K562 (cell line): ENCODE results near the gene GLRA1. TPM values are rescaled to one million over a fixed set of nuclear protein-coding genes. Genes with fewer than 3 reads are reported as not detected.

Experiments used
- ATAC-seq: fragments of 200-7000 bp; cut with Tn5 transposase; 3 replicates; pipeline ENCODE4 v1.9.1; 2020; ENCODE audit warnings: moderate library complexity
- BruUV-seq: library from RNA; stranded (reverse); fragments of 400-500 nt; replicated peaks from 2 replicates; lab custom pipeline; 2021; lab: Mats Ljungman, UMichigan
- CTCF ChIA-PET: fragments of 300-600 bp; formaldehyde crosslinking; extraction: SDS; loops from one replicate; lab custom pipeline; 2021; ENCODE audit warnings: low intra/inter-chr PET ratio; lab: Yijun Ruan, JAX
- POLR2A ChIA-PET: fragments of 300-600, 350-650 bp; sonication (Branson Sonifier 250); formaldehyde crosslinking; extraction: SDS; loops from one replicate; lab custom pipeline; 2021; ENCODE audit warnings: antibody characterized with exemption, inconsistent platforms; lab: Yijun Ruan, JAX
- DNase-seq, 4 experiments: peaks; one replicate each; pipeline versions ENCODE4 v3.0.0 to v3.0.0-alpha.2; 2011 to 2018; ENCODE audit warnings: low spot score in 3 of 4, mixed read lengths in 3 of 4; ENCODE audit errors: extremely low read depth in 1 of 4
- FAIRE-seq: peaks from 2 replicates; lab custom pipeline; 2011; peaks lifted over from hg19 to GRCh38; lab: Jason Lieb, UNC
- H2AFZ ChIP-seq: 2 replicates; pipeline ENCODE4 v1.6.0; 2011; ENCODE audit warnings: low read depth, low read length, control low read depth, inconsistent platforms
- H3K27ac ChIP-seq: fragments of 200-600 bp; 3 replicates; pipeline ENCODE4 v1.8.0; 2011; ENCODE audit warnings: low read depth, mild to moderate bottlenecking, control low read depth, inconsistent platforms, low read length, moderate library complexity, mixed read lengths; ENCODE audit errors: extremely low read depth
- H3K27me3 ChIP-seq, 2 experiments: fragments of 300-600 bp in 1 of 2; 2 replicates in 1 of 2; 3 replicates in 1 of 2; pipeline versions ENCODE4 v1.6.0 to v1.8.0; 2011; ENCODE audit warnings: inconsistent platforms in 2 of 2, low read length in 2 of 2, mild to moderate bottlenecking in 1 of 2, mixed read lengths in 1 of 2, moderate library complexity in 1 of 2; ENCODE audit not compliant: control insufficient read depth in 2 of 2, insufficient read depth in 2 of 2
- H3K36me3 ChIP-seq: fragments of 300-600 bp; 3 replicates; pipeline ENCODE4 v1.8.0; 2011; ENCODE audit warnings: mild to moderate bottlenecking, low read length, inconsistent platforms; ENCODE audit not compliant: control insufficient read depth, insufficient read depth
- H3K4me1 ChIP-seq, 2 experiments: fragments of 200-600 bp in 1 of 2; replicated peaks in 1 of 2; 2 replicates in 1 of 2; 3 replicates in 1 of 2; pipeline versions ENCODE4 v1.5.1 to v1.8.0; 2011; ENCODE audit warnings: inconsistent platforms in 2 of 2, low read length in 2 of 2, mild to moderate bottlenecking in 1 of 2, mixed read lengths in 1 of 2, moderate library complexity in 1 of 2; ENCODE audit not compliant: control insufficient read depth in 2 of 2, insufficient read depth in 2 of 2
- H3K4me2 ChIP-seq: 2 replicates; pipeline ENCODE4 v1.6.1; 2011; ENCODE audit warnings: low read length, control low read depth, inconsistent platforms, mixed read lengths; ENCODE audit not compliant: insufficient read depth
- H3K4me3 ChIP-seq: fragments of 200-600 bp; sonication (generic), shearing (Covaris generic); 2 replicates; pipeline ENCODE4 v1.5.1; 2016; ENCODE audit warnings: control low read depth, inconsistent platforms
- H3K79me2 ChIP-seq: fragments of 200-600 bp; 3 replicates; pipeline ENCODE4 v1.8.0; 2011; ENCODE audit warnings: low read length, inconsistent platforms; ENCODE audit not compliant: control insufficient read depth, insufficient read depth
- H3K9ac ChIP-seq, 2 experiments: 2 replicates each; pipeline versions ENCODE4 v1.6.0 to v1.6.1; 2011; ENCODE audit warnings: low read depth in 2 of 2, low read length in 2 of 2, control low read depth in 1 of 2, inconsistent platforms in 1 of 2, mild to moderate bottlenecking in 1 of 2, mixed read lengths in 1 of 2; ENCODE audit not compliant: insufficient read depth in 1 of 2
- H3K9me1 ChIP-seq: one replicate; pipeline ENCODE4 v1.6.0; 2011; ENCODE audit warnings: inconsistent platforms, mild to moderate bottlenecking, low read length, moderate library complexity; ENCODE audit not compliant: control insufficient read depth, insufficient read depth
- H3K9me3 ChIP-seq: replicated peaks from 2 replicates; pipeline ENCODE4 v1.5.1; 2011; ENCODE audit warnings: low read depth, low read length, inconsistent platforms; ENCODE audit not compliant: control insufficient read depth, insufficient read depth
- H4K20me1 ChIP-seq: replicated peaks from 2 replicates; pipeline ENCODE4 v1.6.1; 2011; ENCODE audit warnings: low read length, inconsistent platforms, mixed read lengths; ENCODE audit not compliant: control insufficient read depth, insufficient read depth
- ASH1L ChIP-seq: fragments of 450-650 bp; IDR thresholded peaks from 2 replicates; pipeline ENCODE4 v1.6.1; 2018; ENCODE audit warnings: borderline replicate concordance, mild to moderate bottlenecking, low read depth; ENCODE audit not compliant: partially characterized antibody
- CEBPG ChIP-seq, 3 experiments: fragments of 200-800 bp in 1 of 3; sonication (Bioruptor generic) in 1 of 3; sonication (generic) in 1 of 3; formaldehyde crosslinking in 1 of 3; IDR thresholded peaks in 2 of 3; conservative IDR thresholded peaks in 1 of 3; 2 replicates each; pipeline versions ENCODE4 v1.6.1 to v1.8.0; 2016 to 2022; ENCODE audit warnings: missing compliant biosample characterization in 2 of 3, missing genetic modification characterization in 2 of 3, mild to moderate bottlenecking in 1 of 3, missing genetic modification reagents in 1 of 3
- ELF2 ChIP-seq: fragments of 250-450 bp; sonication (Bioruptor Pico); IDR thresholded peaks from 2 replicates; pipeline ENCODE4 v1.5.0; 2021; ENCODE audit warnings: mild to moderate bottlenecking
- HMG20B ChIP-seq: fragments of 250-450 bp; sonication (Bioruptor Pico); IDR thresholded peaks from 2 replicates; pipeline ENCODE4 v1.5.0; 2021; ENCODE audit warnings: mild to moderate bottlenecking
- NR2C1 ChIP-seq, 2 experiments: fragments of 450-650 bp; IDR thresholded peaks; 2 replicates each; pipeline ENCODE4 v1.6.1; 2017; ENCODE audit warnings: mild to moderate bottlenecking in 2 of 2, antibody characterized with exemption in 1 of 2, inconsistent platforms in 1 of 2, missing compliant biosample characterization in 1 of 2, missing genetic modification characterization in 1 of 2
- PHF21A ChIP-seq: fragments of 450-650 bp; IDR thresholded peaks from 2 replicates; pipeline ENCODE4 v1.6.1; 2017; ENCODE audit warnings: low read depth, borderline replicate concordance
- PHF8 ChIP-seq: fragments of 200-600 bp; sonication (generic); IDR thresholded peaks from 2 replicates; pipeline ENCODE4 v1.6.1; 2012; ENCODE audit warnings: mixed run types, mild to moderate bottlenecking, inconsistent platforms, low read length, moderate library complexity, borderline replicate concordance
- STAG1 ChIP-seq: sonication (generic); formaldehyde crosslinking; IDR thresholded peaks from 2 replicates; pipeline ENCODE4 v1.5.0; 2020; ENCODE audit warnings: missing genetic modification reagents, borderline replicate concordance
- ZNF12 ChIP-seq: sonication (generic); formaldehyde crosslinking; IDR thresholded peaks from 2 replicates; pipeline ENCODE4 v1.4.0; 2020; ENCODE audit warnings: mild to moderate bottlenecking, missing genetic modification reagents
- ZNF253 ChIP-seq: fragments of 250-450 bp; sonication (Bioruptor Pico); conservative IDR thresholded peaks from 2 replicates; pipeline ENCODE4 v1.6.1; 2021; ENCODE audit warnings: mild to moderate bottlenecking
- ZNF324 ChIP-seq: fragments of 250-450 bp; sonication (Bioruptor Pico); IDR thresholded peaks from 2 replicates; pipeline ENCODE4 v1.4.0; 2020; ENCODE audit warnings: mild to moderate bottlenecking
- ZNF75A ChIP-seq: fragments of 450-650 bp; formaldehyde crosslinking; IDR thresholded peaks from 2 replicates; pipeline ENCODE4 v1.4.0; 2020; ENCODE audit warnings: mild to moderate bottlenecking
- ZNF830 ChIP-seq: fragments of 250-450 bp; sonication (Bioruptor Pico); IDR thresholded peaks from 2 replicates; pipeline ENCODE4 v1.5.0; 2021; ENCODE audit warnings: mild to moderate bottlenecking
- WGBS: fragments of 100-300 bp; shearing (Covaris generic); methylation state at CpG from one replicate; pipeline ENCODE4 v1.1.6; 2016; ENCODE audit warnings: low coverage, mixed read lengths; ENCODE audit not compliant: insufficient coverage; ENCODE audit errors: missing lambda C conversion rate; 5-methylcytosine and 5-hydroxymethylcytosine counted together
- in situ Hi-C: fragments of 300-500 bp; cut with MboI; formaldehyde crosslinking; loops from 4 replicates; pipeline ENCODE4 v1.15.0; 2018; ENCODE audit warnings: inconsistent platforms, mixed read lengths
- intact Hi-C: fragments of 100-400 bp; cut with micrococcal nuclease; formaldehyde crosslinking; loops from 2 replicates; pipeline ENCODE4 v1.14.2; 2022
- polyA plus RNA-seq, 8 experiments: library from polyadenylated mRNA; depleted of rRNA in 4 of 8; stranded (reverse) in 5 of 8; unstranded in 3 of 8; fragments of >200 nt; fragmentation: Nextera tagmentation in 2 of 8; fragmentation: Illumina TruSeq in 1 of 8; extraction: Ambion mirVana in 2 of 8; extraction: Trizol in 1 of 8; gene quantifications; 2 replicates each; pipeline versions ENCODE4 v1.2.1 to v1.2.3, GENCODE V29; 2011 to 2014; ENCODE audit warnings: inconsistent platforms in 1 of 8, missing spikeins in 1 of 8
- total RNA-seq, 7 experiments: library from RNA; depleted of rRNA in 6 of 7; stranded (reverse); fragments of >200 nt in 6 of 7; fragmentation: Illumina TruSeq in 2 of 7; extraction: Trizol in 2 of 7; gene quantifications; 2 replicates each; pipeline versions ENCODE4 v1.2.1 to v1.2.3, GENCODE V29; 2011 to 2021; ENCODE audit warnings: low replicate concordance in 1 of 7
- TF ChIP-seq, protein P1 (sequence below): IDR thresholded peaks from 2 replicates; pipeline ENCODE4 v1.6.1; 2014; ENCODE audit warnings: antibody characterized with exemption
- TF ChIP-seq, protein P2 (sequence below): fragments of 250-450 bp; sonication (Bioruptor Pico); IDR thresholded peaks from 2 replicates; pipeline ENCODE4 v1.5.0; 2021; ENCODE audit warnings: mild to moderate bottlenecking, moderate library complexity
- TF ChIP-seq, protein P3 (sequence below), 2 experiments: IDR thresholded peaks; 2 replicates each; pipeline ENCODE4 v1.6.1; 2011; ENCODE audit warnings: borderline replicate concordance in 1 of 2, control low read depth in 1 of 2, low read depth in 1 of 2, low read length in 1 of 2, mild to moderate bottlenecking in 1 of 2, mixed read lengths in 1 of 2, moderate library complexity in 1 of 2; ENCODE audit not compliant: insufficient read depth in 1 of 2, insufficient read length in 1 of 2, poor library complexity in 1 of 2, severe bottlenecking in 1 of 2; ENCODE audit errors: extremely low read depth in 1 of 2

GLRA1 gene
- total and polyA plus RNA-seq, 9 of the 15 experiments (the other 6 are each of a cell fraction or from before 2014, with no cell fraction given), result not detected

DNA sequence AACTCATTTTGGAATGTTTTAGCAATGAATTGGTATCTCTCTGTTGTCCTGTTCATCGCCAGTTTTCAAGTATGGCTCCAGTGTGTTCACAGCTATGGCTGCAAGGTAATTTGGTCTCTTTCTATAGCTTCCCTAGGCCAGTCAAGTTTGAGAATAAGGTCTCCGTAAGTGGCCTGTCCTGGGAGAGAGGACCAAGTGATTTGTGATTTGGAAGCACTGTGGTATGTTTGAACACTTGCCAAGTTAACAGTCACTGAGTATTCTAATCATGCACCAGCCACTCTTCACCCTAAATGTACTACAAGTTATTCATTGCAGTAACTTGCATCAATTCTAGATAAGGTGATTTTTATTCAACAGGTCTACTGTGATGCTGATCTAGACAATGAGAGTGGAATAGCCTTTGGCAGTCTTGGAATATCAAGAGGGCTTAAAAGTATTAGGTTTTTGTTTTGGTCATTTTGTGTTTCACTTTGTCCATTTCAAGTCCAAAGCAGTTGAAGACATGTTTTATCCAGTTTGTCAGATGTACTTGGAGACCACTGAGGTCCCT, 111.8 kb downstream of the GLRA1 start:
- peaks cover 5% of the 10 kb centered on the region; the same call in 1 of the 3 replicates for H3K79me2 ChIP-seq
- no peak overlapping the region for H2AFZ ChIP-seq
- POLR2A ChIA-PET, result interaction anchor here (1.8 kb wide), 1 partner anchor 11 kb away, joined by 8 read pairs; no protein-coding TSS in a partner anchor
- H3K4me2 ChIP-seq, result no peak overlapping the region
- H3K9me1 ChIP-seq, result no peaks in the 10 kb centered on the region
- H3K9ac ChIP-seq, result no peak overlapping the region
- H4K20me1 ChIP-seq, result no peaks in the 10 kb centered on the region
- in situ Hi-C loops, result no loop called here
- BruUV-seq, result no TSS peak
- H3K9me3 ChIP-seq, result no peaks in the 10 kb centered on the region
- no peak for FAIRE-seq
- no peaks in the 10 kb centered on the region for H3K27me3 ChIP-seq
- no peak overlapping the region for H3K4me3 ChIP-seq
- CTCF ChIA-PET, result no interaction called here
- 97% methylated on average over 2 of the region's 2 CpGs for WGBS
- no peak overlapping the region for H3K27ac ChIP-seq
- intact Hi-C loops, result no loop called here
- ATAC-seq, result no peak
- no peaks in the 10 kb centered on the region for H3K4me1 ChIP-seq
- peaks cover 95% of the 10 kb centered on the region for H3K36me3 ChIP-seq
- DNase-seq, result no peak
- TF ChIP-seq ELF2 (CRISPR knock-in tag) (no peak), STAG1 (CRISPR knock-in tag) (no peak), ZNF324 (CRISPR knock-in tag) (no peak), NR2C1 (IDR thresholded peaks at IDR 0.05) (no peak), NR2C1 (tag; IDR thresholded peaks at IDR 0.05) (no peak), HMG20B (CRISPR knock-in tag) (no peak), ZNF830 (no peak), CEBPG (CRISPR knock-in tag; IDR thresholded peaks at IDR 0.05) (no peak), CEBPG (tag; conservative IDR thresholded peaks at IDR 0.05 in 1 of 2, IDR thresholded peaks at IDR 0.05 in 1 of 2) (no peak), ZNF12 (CRISPR knock-in tag) (no peak), ZNF75A (no peak), PHF8 (no peak), PHF21A (no peak), ZNF253 (CRISPR knock-in tag) (no peak), ASH1L (no peak)
- TF ChIP-seq, protein P1, sequence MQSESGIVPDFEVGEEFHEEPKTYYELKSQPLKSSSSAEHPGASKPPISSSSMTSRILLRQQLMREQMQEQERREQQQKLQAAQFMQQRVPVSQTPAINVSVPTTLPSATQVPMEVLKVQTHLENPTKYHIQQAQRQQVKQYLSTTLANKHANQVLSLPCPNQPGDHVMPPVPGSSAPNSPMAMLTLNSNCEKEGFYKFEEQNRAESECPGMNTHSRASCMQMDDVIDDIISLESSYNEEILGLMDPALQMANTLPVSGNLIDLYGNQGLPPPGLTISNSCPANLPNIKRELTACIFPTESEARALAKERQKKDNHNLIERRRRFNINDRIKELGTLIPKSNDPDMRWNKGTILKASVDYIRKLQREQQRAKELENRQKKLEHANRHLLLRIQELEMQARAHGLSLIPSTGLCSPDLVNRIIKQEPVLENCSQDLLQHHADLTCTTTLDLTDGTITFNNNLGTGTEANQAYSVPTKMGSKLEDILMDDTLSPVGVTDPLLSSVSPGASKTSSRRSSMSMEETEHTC, result no peak
- TF ChIP-seq, protein P2, sequence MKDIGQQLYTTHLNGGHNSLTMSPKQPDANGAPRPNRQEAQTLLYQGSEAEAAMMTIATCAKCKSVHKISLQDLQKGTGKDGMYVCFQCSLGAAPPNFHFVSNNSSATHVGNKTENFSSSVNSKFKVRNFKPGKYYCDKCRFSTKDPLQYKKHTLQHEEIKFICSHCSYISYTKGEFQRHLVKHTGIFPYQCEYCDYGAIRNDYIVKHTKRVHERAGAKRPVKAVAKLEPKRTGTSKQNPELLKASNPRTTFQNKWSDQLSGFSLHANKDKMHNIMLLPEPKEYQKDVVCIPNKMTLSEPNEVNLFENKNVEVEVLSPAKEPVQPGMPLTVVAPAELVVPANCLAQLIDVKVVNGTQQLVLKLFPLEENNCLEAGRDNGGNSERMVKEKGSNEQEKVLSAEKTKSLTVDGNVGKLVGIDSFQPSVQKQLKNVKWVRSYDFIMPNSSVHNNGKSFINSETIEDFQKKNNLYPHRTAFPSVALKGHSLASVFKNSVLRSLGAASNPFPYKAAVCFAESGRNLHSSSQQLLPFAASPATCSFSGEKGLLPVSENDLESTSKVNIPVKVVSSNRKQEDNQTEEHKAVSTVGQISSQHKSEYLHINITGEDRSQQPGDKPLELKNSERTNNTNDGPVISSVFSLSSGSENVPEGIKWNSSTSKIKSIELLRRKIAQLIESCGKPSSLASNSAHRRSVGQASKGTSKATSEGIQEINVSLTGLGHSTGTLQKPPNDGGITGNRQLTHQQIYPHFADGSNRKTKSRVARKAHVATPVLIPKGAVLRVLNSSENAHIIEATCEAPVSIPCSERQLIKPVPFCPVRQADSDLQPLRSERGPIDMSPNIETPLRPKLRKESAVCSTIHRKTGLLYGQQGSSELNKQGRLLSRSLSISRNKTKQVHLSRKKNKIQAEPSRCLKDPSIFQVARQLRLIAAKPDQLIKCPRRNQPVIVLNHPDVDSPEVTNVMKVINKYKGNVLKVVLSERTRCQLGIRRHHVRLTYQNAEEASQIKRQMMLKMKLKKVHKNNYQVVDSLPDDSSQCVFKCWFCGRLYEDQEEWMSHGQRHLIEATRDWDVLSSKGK, result no peak
- TF ChIP-seq, protein P3, sequence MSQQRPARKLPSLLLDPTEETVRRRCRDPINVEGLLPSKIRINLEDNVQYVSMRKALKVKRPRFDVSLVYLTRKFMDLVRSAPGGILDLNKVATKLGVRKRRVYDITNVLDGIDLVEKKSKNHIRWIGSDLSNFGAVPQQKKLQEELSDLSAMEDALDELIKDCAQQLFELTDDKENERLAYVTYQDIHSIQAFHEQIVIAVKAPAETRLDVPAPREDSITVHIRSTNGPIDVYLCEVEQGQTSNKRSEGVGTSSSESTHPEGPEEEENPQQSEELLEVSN (IDR thresholded peaks at IDR 0.05; ENCODE audit: borderline replicate concordance in 1 of 2, extremely low read depth in 1 of 2, insufficient read depth in 1 of 2, insufficient read length in 1 of 2, low read depth in 1 of 2, low read length in 1 of 2, poor library complexity in 1 of 2, severe bottlenecking in 1 of 2), result no peak
